GM19025 (cell line): ENCODE measurements around the gene WDR55.
A peak's percentile ranks its signal among the peaks of the same experiment; 100 is the strongest.
"Not testable (repeated sequence)": the region's sequence is repeated elsewhere in the genome, so short reads cannot be mapped to it uniquely, and the experiment has no call there.

ENCODE experiments used
- ATAC-seq: cut with Tn5 transposase; IDR thresholded peaks from one replicate; pipeline ENCODE4 v1.9.1; 2021; ENCODE audit warnings: mild to moderate bottlenecking, low read depth, moderate library complexity; ENCODE audit not compliant: unreplicated experiment

Gene WDR55

GRCh38 chr5:140664359-140665119, at the start of gene WDR55:
Gene WDR55 (plus strand): TSS chr5:140664904. CDS start chr5:140664913, 9 bp downstream.
- ATAC-seq = peak; percentile 97

GRCh38 chr5:140622301-140622700, 42.4 kb upstream of the WDR55 start:
- no peak for ATAC-seq

- ATAC-seq = not testable (repeated sequence)
These were observed 41.6 kb upstream of the WDR55 start for GRCh38 chr5:140623061-140623460.

- ATAC-seq = not testable (repeated sequence)
These were observed 39.8 kb upstream of the WDR55 start for GRCh38 chr5:140624886-140625285.

- ATAC-seq = no peak
These were observed 36.7 kb upstream of the WDR55 start for GRCh38 chr5:140627972-140628371.

GRCh38 chr5:140628711-140629110, 36.0 kb upstream of the WDR55 start:
- no peak for ATAC-seq

- no peak for ATAC-seq
These were observed 34.2 kb upstream of the WDR55 start for GRCh38 chr5:140630292-140631035.

GRCh38 chr5:140631036-140631417, 33.7 kb upstream of the WDR55 start:
- ATAC-seq = no peak

- ATAC-seq = peak; percentile 30
These were observed 32.8 kb upstream of the WDR55 start for GRCh38 chr5:140631831-140632365.

- peak; percentile 54 for ATAC-seq
These were observed 32.2 kb upstream of the WDR55 start for GRCh38 chr5:140632366-140633020.

GRCh38 chr5:140633021-140633471, 31.7 kb upstream of the WDR55 start, which contains the start of gene CD14:
Gene CD14 (minus strand): TSS chr5:140633175. CDS start chr5:140633071, 104 bp downstream.
- ATAC-seq = no peak

- ATAC-seq = no peak
These were observed 31.2 kb upstream of the WDR55 start for GRCh38 chr5:140633501-140633900.

GRCh38 chr5:140634103-140634502, 30.6 kb upstream of the WDR55 start:
- no peak for ATAC-seq

- no peak for ATAC-seq
These were observed 29.1 kb upstream of the WDR55 start for GRCh38 chr5:140635291-140636257.

GRCh38 chr5:140637371-140638100, 27.2 kb upstream of the WDR55 start:
- no peak for ATAC-seq

- not testable (repeated sequence) for ATAC-seq
These were observed 25.9 kb upstream of the WDR55 start for GRCh38 chr5:140638898-140639147.

GRCh38 chr5:140639148-140639981, 25.3 kb upstream of the WDR55 start, which contains the start of gene TMCO6:
Gene TMCO6 (plus strand): TSS chr5:140639451. CDS start chr5:140639528, 77 bp downstream.
- peak; percentile 96 for ATAC-seq

GRCh38 chr5:140641716-140642115, 23.0 kb upstream of the WDR55 start:
- no peak for ATAC-seq
